CD4-positive, alpha-beta T cell treated with Interleukin-4 for 1 hour (primary cell): Measurements from ENCODE around the gene PSME1.

Experiments
- DNase-seq, 2 donors: peaks; one replicate each; pipeline ENCODE4 v3.0.0-alpha.2; 2020 to 2022

Gene PSME1

GRCh38 chr14:24130717-24131548 lies 5.1 kb upstream of the PSME1 start:
- no peak for DNase-seq

DNA sequence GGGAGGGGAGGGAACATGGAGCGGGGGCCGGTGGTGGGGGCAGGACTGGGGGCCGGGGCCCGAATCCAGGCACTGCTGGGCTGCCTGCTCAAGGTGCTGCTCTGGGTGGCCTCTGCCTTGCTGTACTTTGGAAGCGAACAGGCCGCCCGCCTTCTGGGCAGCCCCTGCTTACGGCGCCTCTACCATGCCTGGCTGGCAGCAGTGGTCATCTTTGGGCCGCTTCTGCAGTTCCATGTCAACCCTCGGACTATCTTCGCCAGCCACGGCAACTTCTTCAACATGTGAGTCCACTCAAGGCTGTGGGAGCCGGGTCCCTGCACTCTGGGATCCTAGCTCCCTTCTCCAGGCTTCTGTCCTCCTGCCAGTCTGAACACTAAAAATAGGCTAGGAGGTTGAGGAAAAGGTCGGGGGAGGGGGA lies 4.4 kb upstream of the PSME1 start:
- no peak for DNase-seq

- DNase-seq: peak; percentile 17 to 30
These were observed 3.8 kb upstream of the PSME1 start for GRCh38 chr14:24132061-24132685.

GRCh38 chr14:24132976-24133375 lies 3.0 kb upstream of the PSME1 start:
- no peak for DNase-seq

DNA sequence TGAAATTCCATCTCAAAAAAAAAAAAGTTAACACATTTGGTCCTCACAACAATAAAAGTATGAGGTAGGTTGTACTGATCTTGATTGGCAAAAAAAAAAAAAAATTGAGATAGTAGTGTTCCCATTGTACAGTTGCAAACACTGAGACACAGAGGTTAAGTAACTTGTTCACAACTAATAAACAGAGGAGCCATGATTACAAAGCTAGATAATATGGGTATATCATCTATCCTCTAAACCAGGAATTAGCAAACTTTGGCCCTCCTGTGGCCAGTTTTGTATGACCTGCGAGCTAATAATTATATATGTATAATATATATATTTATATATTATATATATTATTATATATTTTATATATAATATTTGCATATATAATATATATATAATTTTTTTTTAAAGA lies 2.3 kb upstream of the PSME1 start:
- DNase-seq: no peak

DNA sequence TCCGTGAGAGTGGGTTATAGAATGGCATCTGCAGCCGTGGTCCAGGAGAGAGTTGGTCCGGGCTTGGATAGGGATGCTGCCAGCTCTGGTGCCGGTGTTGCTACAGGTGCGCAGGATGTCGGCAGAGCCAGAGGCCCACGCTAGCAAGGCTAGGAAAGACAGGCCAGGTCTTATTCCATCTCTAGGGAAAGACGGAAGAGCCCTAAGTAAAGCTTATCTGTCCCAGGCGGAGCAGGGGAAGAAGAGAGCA lies 485 bp upstream of the PSME1 start:
- no peak for DNase-seq

DNA sequence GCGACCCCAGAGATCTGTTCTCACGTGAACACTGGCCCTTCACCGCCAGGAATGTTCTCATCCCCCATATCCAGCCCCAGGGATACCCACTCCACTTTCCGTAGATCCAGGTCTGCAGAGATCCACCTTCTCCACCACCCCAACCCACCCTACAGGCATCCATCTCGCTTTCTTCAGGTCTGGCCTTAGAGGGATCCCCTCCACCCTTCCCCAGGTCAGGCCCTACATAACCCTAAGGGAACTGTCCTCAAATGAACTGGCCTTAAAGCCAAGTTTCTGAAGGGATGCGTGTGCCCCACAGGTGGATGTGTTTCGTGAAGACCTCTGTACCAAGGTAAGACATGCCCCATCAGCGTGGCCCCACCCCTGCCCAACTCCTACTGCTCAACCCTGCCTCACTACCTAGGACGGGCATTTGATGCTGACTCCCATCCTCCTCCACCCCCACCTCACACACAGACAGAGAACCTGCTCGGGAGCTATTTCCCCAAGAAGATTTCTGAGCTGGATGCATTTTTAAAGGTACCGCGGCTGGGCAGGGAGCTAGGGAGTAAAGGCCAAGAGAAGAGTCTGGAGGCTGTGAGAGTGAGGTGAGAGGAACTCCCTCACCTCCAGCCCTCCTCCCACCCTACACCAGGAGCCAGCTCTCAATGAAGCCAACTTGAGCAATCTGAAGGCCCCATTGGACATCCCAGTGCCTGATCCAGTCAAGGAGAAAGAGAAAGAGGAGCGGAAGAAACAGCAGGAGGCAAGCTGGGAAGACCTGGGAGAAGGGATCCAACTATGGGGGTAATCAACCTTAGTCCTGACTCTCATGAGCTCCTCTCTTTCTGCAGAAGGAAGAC lies 912 bp downstream of the PSME1 start:
- DNase-seq: no peak

DNA sequence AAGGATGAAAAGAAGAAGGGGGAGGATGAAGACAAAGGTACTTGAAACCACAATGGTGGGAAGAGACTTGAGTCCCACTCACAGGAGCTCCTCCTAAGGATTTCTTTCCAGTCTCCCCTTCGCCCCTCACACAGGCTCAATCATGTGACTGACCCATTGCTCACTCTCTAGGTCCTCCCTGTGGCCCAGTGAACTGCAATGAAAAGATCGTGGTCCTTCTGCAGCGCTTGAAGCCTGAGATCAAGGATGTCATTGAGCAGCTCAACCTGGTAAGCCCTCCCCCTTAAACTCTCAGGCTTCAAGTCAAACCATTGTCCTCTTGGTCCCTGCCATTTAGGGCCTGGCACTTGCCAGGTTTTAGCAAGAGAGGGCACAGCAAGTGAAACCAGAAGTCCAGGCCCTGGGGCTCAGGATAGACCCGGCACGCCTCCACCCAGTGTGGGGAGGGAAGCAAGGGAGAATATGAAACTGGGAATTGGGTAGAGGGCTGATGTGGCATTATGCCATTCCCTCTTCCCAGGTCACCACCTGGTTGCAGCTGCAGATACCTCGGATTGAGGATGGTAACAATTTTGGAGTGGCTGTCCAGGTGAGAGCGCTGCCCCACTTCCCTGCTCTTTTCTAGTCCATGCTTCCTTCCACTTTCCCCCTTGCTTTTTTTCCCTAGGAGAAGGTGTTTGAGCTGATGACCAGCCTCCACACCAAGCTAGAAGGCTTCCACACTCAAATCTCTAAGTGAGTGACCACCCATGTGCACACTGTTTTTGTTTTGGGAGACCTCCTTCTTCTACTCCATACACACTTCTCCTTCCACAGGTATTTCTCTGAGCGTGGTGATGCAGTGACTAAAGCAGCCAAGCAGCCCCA lies 1.8 kb downstream of the PSME1 start:
- DNase-seq: no peak

DNA sequence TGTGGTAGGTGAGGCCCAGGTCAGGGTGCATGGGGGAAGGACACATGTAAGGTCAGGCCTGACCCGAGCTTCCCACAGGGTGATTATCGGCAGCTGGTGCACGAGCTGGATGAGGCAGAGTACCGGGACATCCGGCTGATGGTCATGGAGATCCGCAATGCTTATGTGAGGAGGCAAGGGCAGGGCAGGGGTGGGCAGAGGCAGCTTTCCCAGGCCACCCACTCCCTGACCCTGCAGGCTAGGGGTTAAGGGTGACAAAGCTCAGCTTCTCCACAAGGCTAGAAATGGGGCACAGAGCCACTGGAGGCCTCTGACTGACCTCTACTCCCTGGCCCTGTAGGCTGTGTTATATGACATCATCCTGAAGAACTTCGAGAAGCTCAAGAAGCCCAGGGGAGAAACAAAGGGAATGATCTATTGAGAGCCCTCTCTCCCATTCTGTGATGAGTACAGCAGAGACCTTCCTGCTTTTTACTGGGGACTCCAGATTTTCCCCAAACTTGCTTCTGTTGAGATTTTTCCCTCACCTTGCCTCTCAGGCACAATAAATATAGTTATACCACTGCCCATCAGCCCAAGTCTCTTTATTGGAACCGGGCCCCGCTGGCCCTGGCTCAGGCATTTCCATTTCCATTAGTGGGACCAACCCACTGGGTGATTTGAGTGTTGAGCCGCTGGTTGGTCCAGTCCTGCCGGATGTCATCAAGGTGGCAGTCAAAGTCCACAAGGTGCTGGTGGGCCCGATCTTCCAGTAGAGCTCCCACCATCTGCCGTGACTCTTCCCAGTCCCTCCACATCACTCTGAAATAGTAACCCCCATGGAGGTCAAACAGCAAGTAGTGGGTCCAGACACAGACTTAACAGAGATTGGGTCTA lies 2.6 kb downstream of the PSME1 start:
- no peak for DNase-seq

GRCh38 chr14:24139272-24139934 lies 3.4 kb downstream of the PSME1 start:
- peak in 1 of 2 donors; percentile 33 for DNase-seq

DNA sequence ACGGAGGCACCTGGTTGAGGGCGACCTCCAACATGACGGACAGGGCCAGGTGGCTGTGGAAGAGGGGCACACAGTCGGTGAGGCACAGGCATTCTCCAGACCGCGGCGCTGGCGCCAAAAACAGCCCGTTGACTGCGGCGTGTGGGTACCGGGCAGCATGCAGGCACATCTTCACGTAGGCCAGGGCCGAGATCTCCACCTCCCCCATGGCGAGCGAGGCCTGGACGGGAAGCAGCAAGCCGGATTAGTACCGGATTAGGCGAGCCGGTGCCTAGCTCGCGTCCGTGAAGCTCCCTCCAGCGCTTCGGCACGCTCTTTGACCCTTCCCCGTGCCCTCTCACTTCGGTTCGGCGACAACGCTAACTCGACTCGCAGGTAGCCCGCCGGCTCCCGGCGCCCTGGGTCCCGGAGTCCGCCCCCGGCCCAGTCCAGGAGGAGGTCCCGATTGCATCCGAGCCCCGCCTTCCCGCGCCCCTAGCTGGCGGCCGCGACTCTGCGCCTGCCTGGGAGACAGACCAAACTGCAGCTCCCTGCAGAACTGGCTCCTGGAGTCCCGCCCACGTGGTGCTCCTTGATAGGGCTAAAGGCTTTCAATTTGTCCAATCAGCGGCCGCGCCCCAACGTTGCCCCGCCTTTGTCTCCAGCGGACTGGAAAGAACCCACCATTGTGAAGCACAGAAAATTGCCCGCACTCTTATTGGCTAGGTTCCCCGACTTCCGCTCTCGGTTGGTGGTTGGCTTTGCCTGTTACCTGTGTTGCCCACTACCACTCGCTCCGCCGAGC lies 5.3 kb downstream of the PSME1 start, which contains the start of gene EMC9:
Gene EMC9, minus strand, starts transcription at position 495 of the 784 bp plus-strand sequence. Its CDS starts 287 bp downstream, at position 208.
- peak; percentile 99 to 100 for DNase-seq

DNA sequence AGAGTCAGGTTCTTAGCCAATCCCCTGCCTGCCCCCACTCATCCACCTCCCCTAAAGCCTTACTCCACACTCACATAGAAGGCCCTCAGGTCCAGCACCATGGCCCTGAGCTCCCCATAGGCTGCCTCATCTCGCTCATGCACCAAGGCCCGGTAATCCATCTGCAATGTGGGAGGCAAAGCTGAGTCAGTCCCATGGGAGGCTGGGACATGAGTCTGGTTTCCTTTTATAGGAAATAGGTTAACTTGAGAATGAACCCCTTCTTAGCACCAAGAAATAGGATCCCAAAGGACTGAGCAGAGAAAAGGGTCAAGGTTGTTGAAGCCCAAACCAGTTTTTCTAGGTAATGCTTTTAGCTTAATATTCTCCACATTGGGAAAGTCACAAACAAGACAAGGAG lies 7.5 kb downstream of the PSME1 start:
- DNase-seq: no peak

GRCh38 chr14:24144451-24144850 lies 8.5 kb downstream of the PSME1 start:
- no peak for DNase-seq

DNA sequence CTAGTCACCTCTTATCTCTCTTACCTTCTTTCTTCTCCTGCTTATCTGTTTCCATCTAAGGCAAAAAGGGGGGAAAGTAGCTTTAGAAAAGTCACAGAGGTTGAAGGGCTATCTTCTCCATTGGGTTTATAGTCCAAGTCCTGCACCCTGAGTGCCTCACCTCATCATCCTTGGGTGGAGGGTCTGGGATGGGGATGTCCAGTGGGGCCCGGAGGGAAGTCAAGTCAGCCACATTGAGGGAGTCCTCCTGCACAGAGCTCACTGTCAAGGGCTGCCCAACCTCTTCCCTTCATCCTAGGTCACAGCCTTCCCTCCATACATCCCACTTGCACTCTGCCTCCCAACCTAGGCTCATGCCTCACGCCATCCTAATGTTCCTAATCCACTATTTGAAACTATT lies 9.2 kb downstream of the PSME1 start:
- no peak for DNase-seq

- no peak for DNase-seq
These were observed 9.9 kb downstream of the PSME1 start for GRCh38 chr14:24145690-24146452.

GRCh38 chr14:24146453-24146977 lies 10.5 kb downstream of the PSME1 start, which contains the start of gene PSME2:
PSME2 (minus strand) TSS chr14:24146610; CDS start chr14:24146581, 29 bp downstream.
- DNase-seq: peak; percentile 91

DNA sequence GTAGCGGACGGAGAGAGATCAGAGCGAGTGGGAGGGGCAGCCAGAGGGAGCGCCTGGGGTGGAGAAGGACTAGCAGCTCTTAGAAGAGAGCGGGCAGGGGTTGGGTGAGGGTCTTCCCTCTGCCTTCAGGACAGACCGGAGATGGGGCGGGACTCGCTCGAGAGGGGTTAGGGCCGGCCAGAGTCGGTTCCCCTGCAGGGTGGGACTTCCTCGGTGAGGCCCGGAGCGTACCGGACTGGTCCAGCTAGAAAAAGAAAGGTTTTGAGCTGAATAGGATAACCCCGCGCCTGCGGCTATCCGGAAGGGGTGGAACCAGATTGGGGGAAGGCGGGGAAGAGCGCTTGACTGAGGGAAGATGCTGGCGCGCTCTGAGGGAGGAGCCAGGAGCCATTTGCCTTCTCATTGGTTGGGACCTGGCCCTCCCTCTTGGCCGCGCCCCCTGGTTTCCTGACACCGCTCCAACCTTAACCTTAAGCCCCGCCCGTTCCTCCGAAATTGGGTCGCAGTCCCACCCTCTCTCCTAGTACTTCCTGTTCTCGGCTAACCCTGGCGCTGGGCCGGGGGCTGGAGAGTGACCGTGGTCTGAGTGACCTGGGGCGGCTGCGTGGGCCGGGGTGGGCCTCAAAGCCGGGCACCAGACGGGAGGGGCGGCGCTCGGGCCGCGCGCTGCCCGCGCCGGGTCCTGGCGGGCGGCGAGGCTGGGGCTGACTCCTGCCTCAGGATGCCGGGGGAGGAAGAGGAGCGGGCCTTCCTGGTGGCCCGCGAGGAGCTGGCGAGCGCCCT lies 11.2 kb downstream of the PSME1 start, which contains the start of gene RNF31:
Gene RNF31, plus strand, starts transcription at position 521 of the 783 bp plus-strand sequence. Its CDS starts 201 bp downstream, at position 722.
- DNase-seq: peak; percentile 97
